Fibroblast of lung (primary cell): ENCODE data around the gene CDC42EP3. TPM values are rescaled to one million over a fixed set of nuclear protein-coding genes. Genes with fewer than 3 reads are reported as not detected.

ENCODE experiments used
- DNase-seq, 2 donors: peaks; one replicate each; pipeline versions ENCODE4 v3.0.0 to v3.0.0-alpha.2; 2010; ENCODE audit warnings: low read depth in 2 of 2
- H2AFZ ChIP-seq: 2 replicates; pipeline ENCODE4 v1.5.1; 2012; ENCODE audit warnings: low read length, control low read depth, inconsistent platforms
- H3K27ac ChIP-seq: 2 replicates; pipeline ENCODE4 v1.5.1; 2011; ENCODE audit warnings: low read length, control low read depth; ENCODE audit not compliant: insufficient read depth
- H3K27me3 ChIP-seq: 2 replicates; pipeline ENCODE4 v1.5.1; 2011; ENCODE audit warnings: mild to moderate bottlenecking, low read length; ENCODE audit not compliant: control insufficient read depth, insufficient read depth
- H3K36me3 ChIP-seq: 2 replicates; pipeline ENCODE4 v1.5.1; 2011; ENCODE audit warnings: low read length; ENCODE audit not compliant: control insufficient read depth, insufficient read depth
- H3K4me1 ChIP-seq: 2 replicates; pipeline ENCODE4 v1.5.1; 2011; ENCODE audit warnings: low read length; ENCODE audit not compliant: control insufficient read depth, insufficient read depth; ENCODE audit errors: extremely low read depth
- H3K4me2 ChIP-seq: 2 replicates; pipeline ENCODE4 v1.5.1; 2011; ENCODE audit warnings: low read length, control low read depth; ENCODE audit not compliant: insufficient read depth; ENCODE audit errors: extremely low read depth
- H3K4me3 ChIP-seq, 4 experiments: fragments of 200-600 bp in 1 of 4; sonication (generic) in 1 of 4; replicated peaks in 1 of 4; 2 replicates each; pipeline ENCODE4 v1.5.1; 2011 to 2016; ENCODE audit warnings: low read length in 4 of 4, low read depth in 3 of 4, mild to moderate bottlenecking in 3 of 4, control low read depth in 2 of 4, inconsistent platforms in 1 of 4, mixed read lengths in 1 of 4; ENCODE audit not compliant: insufficient read depth in 1 of 4; ENCODE audit errors: control extremely low read depth in 1 of 4
- H3K79me2 ChIP-seq: 2 replicates; pipeline ENCODE4 v1.5.1; 2012; ENCODE audit warnings: mild to moderate bottlenecking, low read length, inconsistent platforms; ENCODE audit not compliant: control insufficient read depth, insufficient read depth
- H3K9ac ChIP-seq: 2 replicates; pipeline ENCODE4 v1.5.1; 2011; ENCODE audit warnings: mild to moderate bottlenecking, low read length, control low read depth; ENCODE audit not compliant: insufficient read depth
- H3K9me3 ChIP-seq: 2 replicates; pipeline ENCODE4 v1.5.1; 2012; ENCODE audit warnings: low read depth, low read length; ENCODE audit not compliant: control insufficient read depth, insufficient read depth
- H4K20me1 ChIP-seq: 2 replicates; pipeline ENCODE4 v1.5.1; 2011; ENCODE audit warnings: low read length; ENCODE audit not compliant: control insufficient read depth, insufficient read depth; ENCODE audit errors: extremely low read depth
- EZH2 ChIP-seq: IDR thresholded peaks from 2 replicates; pipeline ENCODE4 v1.5.1; 2012; ENCODE audit warnings: low read length, control low read depth, mild to moderate bottlenecking; ENCODE audit errors: missing control alignments
- polyA plus RNA-seq, 2 donors: library from polyadenylated mRNA; depleted of rRNA in 1 of 2; stranded (reverse) in 1 of 2; unstranded in 1 of 2; fragments of >200 nt; gene quantifications; 2 replicates each; pipeline ENCODE4 v1.2.1, GENCODE V29; 2011 to 2012; ENCODE audit warnings: missing spikeins in 1 of 2
- total RNA-seq: library from RNA; depleted of rRNA; stranded (reverse); fragments of >200 nt; gene quantifications from 2 replicates; pipeline ENCODE4 v1.2.1, GENCODE V29; 2014
- TF ChIP-seq, protein P1 (sequence below), 2 donors: IDR thresholded peaks in 1 of 2; conservative IDR thresholded peaks in 1 of 2; 1 replicate in 1 of 2; 2 replicates in 1 of 2; pipeline ENCODE4 v1.5.1; 2011 to 2012; ENCODE audit warnings: low read length in 2 of 2, control low read depth in 1 of 2, inconsistent platforms in 1 of 2, low read depth in 1 of 2, mild to moderate bottlenecking in 1 of 2

The CDC42EP3 gene
- total and polyA plus RNA-seq, 2 donors (not counting 1 experiment from before 2014, with no cell fraction given), result 19.2 to 328 TPM

DNA sequence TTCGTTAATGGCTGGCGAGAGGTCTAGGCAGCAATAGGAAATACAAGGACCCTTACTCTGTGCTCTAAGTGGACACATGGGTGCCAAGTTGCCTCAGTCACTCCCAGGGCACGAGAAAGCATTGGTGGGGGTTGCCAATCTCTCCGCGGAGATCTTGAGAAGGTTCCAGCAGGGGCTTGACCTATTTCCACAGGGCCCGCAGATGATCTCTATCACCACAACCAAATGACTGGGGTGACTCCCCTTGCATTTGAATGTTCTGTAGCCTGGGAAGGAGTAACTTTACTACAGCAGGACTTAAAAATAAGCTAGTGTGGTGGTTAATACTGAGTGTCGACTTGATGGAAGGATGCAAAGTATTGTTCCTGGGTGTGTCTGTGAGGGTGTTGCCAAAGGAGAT is 8.1 kb downstream of the CDC42EP3 start:
- DNase-seq, result no peak
- H3K36me3 ChIP-seq, result peaks cover 6% of the 10 kb centered on the region
- no peak overlapping the region for H3K4me3 ChIP-seq
- TF ChIP-seq, protein P1, sequence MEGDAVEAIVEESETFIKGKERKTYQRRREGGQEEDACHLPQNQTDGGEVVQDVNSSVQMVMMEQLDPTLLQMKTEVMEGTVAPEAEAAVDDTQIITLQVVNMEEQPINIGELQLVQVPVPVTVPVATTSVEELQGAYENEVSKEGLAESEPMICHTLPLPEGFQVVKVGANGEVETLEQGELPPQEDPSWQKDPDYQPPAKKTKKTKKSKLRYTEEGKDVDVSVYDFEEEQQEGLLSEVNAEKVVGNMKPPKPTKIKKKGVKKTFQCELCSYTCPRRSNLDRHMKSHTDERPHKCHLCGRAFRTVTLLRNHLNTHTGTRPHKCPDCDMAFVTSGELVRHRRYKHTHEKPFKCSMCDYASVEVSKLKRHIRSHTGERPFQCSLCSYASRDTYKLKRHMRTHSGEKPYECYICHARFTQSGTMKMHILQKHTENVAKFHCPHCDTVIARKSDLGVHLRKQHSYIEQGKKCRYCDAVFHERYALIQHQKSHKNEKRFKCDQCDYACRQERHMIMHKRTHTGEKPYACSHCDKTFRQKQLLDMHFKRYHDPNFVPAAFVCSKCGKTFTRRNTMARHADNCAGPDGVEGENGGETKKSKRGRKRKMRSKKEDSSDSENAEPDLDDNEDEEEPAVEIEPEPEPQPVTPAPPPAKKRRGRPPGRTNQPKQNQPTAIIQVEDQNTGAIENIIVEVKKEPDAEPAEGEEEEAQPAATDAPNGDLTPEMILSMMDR (conservative IDR thresholded peaks at IDR 0.05 in 1 of 2, IDR thresholded peaks at IDR 0.05 in 1 of 2; ENCODE audit: low read depth in 1 of 2, low read length in 2 of 2), result no peak
- TF ChIP-seq EZH2, result no peak
- H3K4me2 ChIP-seq, result no peak overlapping the region
- H3K4me1 ChIP-seq, result peaks cover 8% of the 10 kb centered on the region
- H4K20me1 ChIP-seq, result no peaks in the 10 kb centered on the region
- no peak overlapping the region for H3K9ac ChIP-seq
- H3K79me2 ChIP-seq, result peaks cover 100% of the 10 kb centered on the region
- no peaks in the 10 kb centered on the region for H3K9me3 ChIP-seq
- H3K27me3 ChIP-seq, result no peaks in the 10 kb centered on the region
- no peak overlapping the region for H2AFZ ChIP-seq
- no peak overlapping the region for H3K27ac ChIP-seq

DNA sequence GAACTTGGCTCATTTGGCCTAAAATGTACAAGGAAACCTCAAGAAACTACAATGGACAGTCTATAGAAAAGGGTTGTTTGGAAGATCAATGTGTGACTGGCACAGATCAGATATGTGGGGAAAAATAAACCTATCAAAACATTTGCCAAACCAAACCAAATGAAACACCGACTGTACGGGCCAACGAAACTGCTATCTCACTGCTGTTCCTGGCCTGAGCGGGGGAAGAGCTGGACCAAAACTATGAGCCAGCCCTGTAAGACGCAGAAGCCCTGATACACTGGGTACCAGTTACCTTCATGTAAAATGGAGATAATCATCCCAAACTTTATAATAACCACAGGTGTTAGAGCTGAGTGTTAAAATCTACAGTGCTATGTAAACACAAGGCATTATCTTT is 11.7 kb downstream of the CDC42EP3 start:
- no peaks in the 10 kb centered on the region for H3K27me3 ChIP-seq
- H3K36me3 ChIP-seq, result peaks cover 3% of the 10 kb centered on the region
- H3K27ac ChIP-seq, result no peak overlapping the region
- peaks cover 11% of the 10 kb centered on the region for H3K4me1 ChIP-seq
- no peak overlapping the region for H2AFZ ChIP-seq
- TF ChIP-seq, protein P1 (conservative IDR thresholded peaks at IDR 0.05 in 1 of 2, IDR thresholded peaks at IDR 0.05 in 1 of 2; ENCODE audit: low read depth in 1 of 2, low read length in 2 of 2), result no peak
- TF ChIP-seq EZH2, result no peak
- H3K9ac ChIP-seq, result no peak overlapping the region
- peaks cover 99% of the 10 kb centered on the region for H3K79me2 ChIP-seq
- H3K4me3 ChIP-seq, result no peak overlapping the region
- no peak overlapping the region for H3K4me2 ChIP-seq
- H3K9me3 ChIP-seq, result no peaks in the 10 kb centered on the region
- H4K20me1 ChIP-seq, result no peaks in the 10 kb centered on the region
- no peak for DNase-seq

DNA sequence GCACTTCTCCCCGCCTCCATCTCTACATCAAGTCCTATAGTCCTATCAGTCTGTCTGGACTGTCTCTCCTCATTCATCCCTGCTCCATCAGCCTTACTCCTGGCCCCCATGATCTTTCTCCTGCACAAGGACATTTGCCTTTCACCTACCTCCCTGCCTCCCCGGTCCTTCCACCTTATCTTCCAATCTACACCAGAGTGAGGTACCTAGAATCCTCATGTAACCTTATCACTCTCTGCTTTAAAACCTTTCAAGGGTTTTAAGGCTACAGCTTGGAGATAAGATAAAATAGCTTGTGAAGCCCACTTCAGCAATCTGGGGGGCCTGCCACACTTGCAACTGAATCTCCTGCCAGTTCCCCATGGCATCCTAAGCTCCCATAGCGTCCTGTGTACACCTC is 12.8 kb downstream of the CDC42EP3 start:
- peaks cover 10% of the 10 kb centered on the region for H3K4me1 ChIP-seq
- no peak overlapping the region for H3K9ac ChIP-seq
- H3K79me2 ChIP-seq, result peaks cover 99% of the 10 kb centered on the region
- no peak overlapping the region for H3K4me2 ChIP-seq
- no peak overlapping the region for H2AFZ ChIP-seq
- no peaks in the 10 kb centered on the region for H3K27me3 ChIP-seq
- no peak overlapping the region for H3K27ac ChIP-seq
- peaks cover 3% of the 10 kb centered on the region for H3K36me3 ChIP-seq
- TF ChIP-seq, protein P1 (conservative IDR thresholded peaks at IDR 0.05 in 1 of 2, IDR thresholded peaks at IDR 0.05 in 1 of 2; ENCODE audit: low read depth in 1 of 2, low read length in 2 of 2), result no peak
- TF ChIP-seq EZH2, result no peak
- no peak for DNase-seq
- H3K4me3 ChIP-seq, result no peak overlapping the region
- no peaks in the 10 kb centered on the region for H3K9me3 ChIP-seq
- H4K20me1 ChIP-seq, result no peaks in the 10 kb centered on the region
